Neural progenitor cell (in vitro differentiated cells): ENCODE data around the gene PRPH2. TPM values are rescaled to one million over a fixed set of nuclear protein-coding genes. Genes with fewer than 3 reads are reported as not detected.

Experiments
- DNase-seq: peaks from one replicate; pipeline ENCODE4 v3.0.0-alpha.2; 2016; ENCODE audit warnings: low spot score
- H2AFZ ChIP-seq: fragments of 200-600 bp; sonication (generic); replicated peaks from 2 replicates; pipeline ENCODE4 v1.6.1; 2016; ENCODE audit warnings: antibody characterized with exemption
- H3F3A ChIP-seq: fragments of 200-600 bp; sonication (generic); 2 replicates; pipeline ENCODE4 v1.6.1; 2016; ENCODE audit warnings: antibody characterized with exemption, low read depth
- H3K27ac ChIP-seq: fragments of 200-600 bp; sonication (generic); 2 replicates; pipeline ENCODE4 v1.5.1; 2016; ENCODE audit warnings: mild to moderate bottlenecking
- H3K27me3 ChIP-seq: fragments of 200-600 bp; sonication (generic); 2 replicates; pipeline ENCODE4 v1.6.1; 2016; ENCODE audit warnings: mild to moderate bottlenecking, moderate library complexity
- H3K36me3 ChIP-seq: fragments of 200-600 bp; sonication (generic); 2 replicates; pipeline ENCODE4 v1.5.1; 2016
- H3K4me1 ChIP-seq: fragments of 200-600 bp; sonication (generic); 2 replicates; pipeline ENCODE4 v1.6.1; 2016; ENCODE audit warnings: mixed run types
- H3K4me2 ChIP-seq: fragments of 200-600 bp; sonication (generic); 2 replicates; pipeline ENCODE4 v1.6.1; 2016
- H3K4me3 ChIP-seq: fragments of 200-600 bp; sonication (generic); 2 replicates; pipeline ENCODE4 v1.5.1; 2016
- H3K79me2 ChIP-seq: fragments of 200-600 bp; sonication (generic); 2 replicates; pipeline ENCODE4 v1.6.1; 2016; ENCODE audit warnings: low read depth
- H3K9ac ChIP-seq: fragments of 200-600 bp; sonication (generic); 2 replicates; pipeline ENCODE4 v1.6.1; 2016
- H3K9me3 ChIP-seq: fragments of 200-600 bp; sonication (generic); 2 replicates; pipeline ENCODE4 v1.5.1; 2016; ENCODE audit warnings: low read depth
- H4K20me1 ChIP-seq: fragments of 200-600 bp; sonication (generic); 2 replicates; pipeline ENCODE4 v1.6.1; 2016; ENCODE audit warnings: low read depth
- H3K27ac Mint-ChIP-seq: 3 replicates; pipeline ENCODE4 v1.8.0; 2021; ENCODE audit warnings: mixed read lengths
- H3K27me3 Mint-ChIP-seq: 2 replicates; pipeline ENCODE4 v1.8.0; 2022; ENCODE audit warnings: low read depth, mild to moderate bottlenecking, inconsistent platforms, moderate library complexity, mixed read lengths; ENCODE audit not compliant: insufficient read depth
- H3K36me3 Mint-ChIP-seq: 3 replicates; pipeline ENCODE4 v1.8.0; 2021; ENCODE audit warnings: mixed read lengths
- H3K4me1 Mint-ChIP-seq: 3 replicates; pipeline ENCODE4 v1.8.0; 2021; ENCODE audit warnings: mixed read lengths
- H3K4me3 Mint-ChIP-seq: 3 replicates; pipeline ENCODE4 v1.8.0; 2021; ENCODE audit warnings: mild to moderate bottlenecking, moderate library complexity, mixed read lengths
- H3K9me3 Mint-ChIP-seq: 3 replicates; pipeline ENCODE4 v1.8.0; 2020; ENCODE audit warnings: mixed read lengths
- CTCF ChIP-seq: fragments of 200-600 bp; sonication (generic); IDR thresholded peaks from 2 replicates; pipeline ENCODE4 v1.5.1; 2017; ENCODE audit warnings: antibody characterized with exemption, mild to moderate bottlenecking
- EZH2 ChIP-seq: fragments of 200-600 bp; sonication (generic); IDR thresholded peaks from 2 replicates; pipeline ENCODE4 v1.6.1; 2017; ENCODE audit warnings: antibody characterized with exemption, mild to moderate bottlenecking, moderate library complexity
- EZH2phosphoT487 ChIP-seq: fragments of 200-600 bp; sonication (generic); IDR thresholded peaks from 2 replicates; pipeline ENCODE4 v1.6.1; 2017; ENCODE audit warnings: antibody characterized with exemption
- total RNA-seq: library from RNA; depleted of rRNA; stranded (reverse); fragments of >200 nt; gene quantifications from 2 replicates; pipeline ENCODE4 v1.2.3, GENCODE V29; 2015; ENCODE audit warnings: low replicate concordance

PRPH2 gene
- total RNA-seq, 1 donor from 2014 or later: not detected

GRCh38 chr6:42696526-42697267 lies 25.7 kb downstream of the PRPH2 start:
- Mint-ChIP-seq H3K36me3 (peaks cover 2% of the 10 kb centered on the region), H3K4me1 (no peaks in the 10 kb centered on the region), H3K27me3 (peaks cover 2% of the 10 kb centered on the region), H3K27ac (no peak overlapping the region), H3K9me3 (no peaks in the 10 kb centered on the region), H3K4me3 (no peak overlapping the region)
- Histone ChIP-seq H3F3A (no peaks in the 10 kb centered on the region), H2AFZ (no peak overlapping the region), H3K36me3 (no peaks in the 10 kb centered on the region), H4K20me1 (no peaks in the 10 kb centered on the region), H3K4me2 (no peak overlapping the region), H3K9ac (no peak overlapping the region), H3K27ac (no peak overlapping the region), H3K79me2 (no peaks in the 10 kb centered on the region), H3K4me3 (no peak overlapping the region), H3K9me3 (no peaks in the 10 kb centered on the region), H3K27me3 (no peaks in the 10 kb centered on the region), H3K4me1 (no peaks in the 10 kb centered on the region)
- TF ChIP-seq EZH2phosphoT487 (no peak), CTCF (no peak), EZH2 (no peak)
- DNase-seq: no peak

GRCh38 chr6:42694586-42694985 lies 27.8 kb downstream of the PRPH2 start:
- H4K20me1 ChIP-seq: no peaks in the 10 kb centered on the region
- no peaks in the 10 kb centered on the region for H3K9me3 ChIP-seq
- H3K27me3 ChIP-seq: no peaks in the 10 kb centered on the region
- no peak overlapping the region for H3K27ac Mint-ChIP-seq
- no peak overlapping the region for H3K4me3 Mint-ChIP-seq
- no peaks in the 10 kb centered on the region for H3K36me3 ChIP-seq
- H3K79me2 ChIP-seq: no peaks in the 10 kb centered on the region
- H3K9me3 Mint-ChIP-seq: no peaks in the 10 kb centered on the region
- no peaks in the 10 kb centered on the region for H3K4me1 Mint-ChIP-seq
- H3K4me3 ChIP-seq: no peak overlapping the region
- peaks cover 2% of the 10 kb centered on the region for H3K27me3 Mint-ChIP-seq
- TF ChIP-seq EZH2phosphoT487 (no peak), CTCF (no peak), EZH2 (no peak)
- no peak overlapping the region for H3K9ac ChIP-seq
- DNase-seq: no peak
- H3K4me1 ChIP-seq: no peaks in the 10 kb centered on the region
- no peak overlapping the region for H3K4me2 ChIP-seq
- H3F3A ChIP-seq: no peaks in the 10 kb centered on the region
- no peak overlapping the region for H3K27ac ChIP-seq
- H3K36me3 Mint-ChIP-seq: peaks cover 7% of the 10 kb centered on the region
- H2AFZ ChIP-seq: no peak overlapping the region

GRCh38 chr6:42693725-42694323 lies 28.6 kb downstream of the PRPH2 start:
- H3K27me3 Mint-ChIP-seq: peaks cover 2% of the 10 kb centered on the region
- H3K9me3 ChIP-seq: no peaks in the 10 kb centered on the region
- no peaks in the 10 kb centered on the region for H3K36me3 ChIP-seq
- no peaks in the 10 kb centered on the region for H3K4me1 ChIP-seq
- no peak for DNase-seq
- H3F3A ChIP-seq: no peaks in the 10 kb centered on the region
- H3K36me3 Mint-ChIP-seq: peaks cover 7% of the 10 kb centered on the region
- no peak overlapping the region for H2AFZ ChIP-seq
- no peak overlapping the region for H3K4me3 ChIP-seq
- H3K4me1 Mint-ChIP-seq: no peaks in the 10 kb centered on the region
- no peak for TF ChIP-seq EZH2phosphoT487
- TF ChIP-seq CTCF: no peak
- no peak for TF ChIP-seq EZH2
- H3K79me2 ChIP-seq: no peaks in the 10 kb centered on the region
- no peak overlapping the region for H3K4me3 Mint-ChIP-seq
- H3K4me2 ChIP-seq: no peak overlapping the region
- H3K27me3 ChIP-seq: no peaks in the 10 kb centered on the region
- H3K27ac ChIP-seq: no peak overlapping the region
- H3K27ac Mint-ChIP-seq: no peak overlapping the region
- no peak overlapping the region for H3K9ac ChIP-seq
- H3K9me3 Mint-ChIP-seq: no peaks in the 10 kb centered on the region
- H4K20me1 ChIP-seq: no peaks in the 10 kb centered on the region
